AG04450 (cell line): ENCODE data around the gene MYL12A. TPM values are rescaled to one million over a fixed set of nuclear protein-coding genes. Genes with fewer than 3 reads are reported as not detected.

ENCODE experiments used
- CTCF ChIA-PET: fragments of 300-600, 350-600 bp; formaldehyde crosslinking; extraction: SDS; loops from one replicate; lab custom pipeline; 2022; ENCODE audit warnings: antibody characterized with exemption, inconsistent platforms; lab: Charles Lee
- POLR2A ChIA-PET: fragments of 350-600 bp; formaldehyde crosslinking; extraction: SDS; loops from one replicate; lab custom pipeline; 2021; ENCODE audit warnings: antibody characterized with exemption, inconsistent platforms; lab: Yijun Ruan, JAX
- DNase-seq: peaks from one replicate; pipeline ENCODE4 v3.0.0-alpha.2; 2011; ENCODE audit warnings: low read depth, low spot score
- H3K27ac ChIP-seq: one replicate; pipeline ENCODE4 v1.5.1; 2012; ENCODE audit warnings: low read depth, low read length, control low read depth
- H3K27me3 ChIP-seq: one replicate; pipeline ENCODE4 v1.6.0; 2012; ENCODE audit warnings: low read length; ENCODE audit not compliant: control insufficient read depth, insufficient read depth
- H3K4me3 ChIP-seq: 2 replicates; pipeline ENCODE4 v1.5.1; 2011; ENCODE audit warnings: mild to moderate bottlenecking, low read depth, low read length, control low read depth
- H3K9me3 ChIP-seq: 2 replicates; pipeline ENCODE4 v1.5.1; 2012; ENCODE audit warnings: low read length; ENCODE audit not compliant: control insufficient read depth, insufficient read depth
- CTCF ChIP-seq: IDR thresholded peaks from 2 replicates; pipeline ENCODE4 v1.5.1; 2011; ENCODE audit warnings: low read depth, low read length, control low read depth, inconsistent platforms
- polyA plus RNA-seq: library from polyadenylated mRNA; depleted of rRNA; stranded (reverse); fragments of >200 nt; gene quantifications from 2 replicates; pipeline ENCODE4 v1.2.3, GENCODE V29; 2011

Gene MYL12A
- polyA plus RNA-seq, 1 experiment, result 751 TPM

- CTCF ChIA-PET, result interaction anchor here (1.2 to 1.3 kb wide), 2 partner anchors 191 to 403 kb away, joined by 3 read pairs; no protein-coding TSS in a partner anchor
- Histone ChIP-seq H3K4me3 (peak overlapping the region; percentile 93), H3K9me3 (no peaks in the 10 kb centered on the region; the same call in 1 of the 2 replicates), H3K27me3 (no peaks in the 10 kb centered on the region), H3K27ac (peak overlapping the region; percentile 3)
- TF ChIP-seq CTCF, result no peak
- POLR2A ChIA-PET, result interaction anchor here (0.6 kb wide), 1 partner anchor 32 kb away, joined by 5 read pairs; no protein-coding TSS in a partner anchor
- no peak for DNase-seq
These were observed 15.6 kb downstream of the MYL12A start for GRCh38 chr18:3263132-3263700.

GRCh38 chr18:3264362-3264761 lies 16.8 kb downstream of the MYL12A start:
- ChIA-PET CTCF (interaction anchor here (0.6 to 1.6 kb wide), 2 partner anchors 85 to 330 kb away, joined by 3 to 7 read pairs; no protein-coding TSS in a partner anchor), POLR2A (no interaction called here)
- H3K4me3 ChIP-seq, result peak overlapping the region; percentile 15
- H3K9me3 ChIP-seq, result no peaks in the 10 kb centered on the region; the same call in 1 of the 2 replicates
- no peak overlapping the region for H3K27ac ChIP-seq
- no peak for TF ChIP-seq CTCF
- no peak for DNase-seq
- no peaks in the 10 kb centered on the region for H3K27me3 ChIP-seq

- TF ChIP-seq CTCF, result no peak
- ChIA-PET CTCF (interaction anchor here (2.6 kb wide), 1 partner anchor 401 kb away, joined by 6 read pairs; no protein-coding TSS in a partner anchor), POLR2A (interaction anchor here (0.6 kb wide), 1 partner anchor 342 kb away, joined by 5 read pairs; no protein-coding TSS in a partner anchor)
- DNase-seq, result no peak
- no peak overlapping the region for H3K4me3 ChIP-seq
- no peak overlapping the region for H3K27ac ChIP-seq
- H3K27me3 ChIP-seq, result no peaks in the 10 kb centered on the region
- H3K9me3 ChIP-seq, result no peaks in the 10 kb centered on the region; the same call in 1 of the 2 replicates
These were observed 18.0 kb downstream of the MYL12A start for GRCh38 chr18:3265564-3266033.

- ChIA-PET CTCF (interaction anchor here (2.6 kb wide), 1 partner anchor 400 kb away, joined by 6 read pairs; no protein-coding TSS in a partner anchor), POLR2A (no interaction called here)
- Histone ChIP-seq H3K27ac (no peak overlapping the region), H3K4me3 (no peak overlapping the region), H3K27me3 (no peaks in the 10 kb centered on the region), H3K9me3 (no peaks in the 10 kb centered on the region; the same call in 1 of the 2 replicates)
- no peak for TF ChIP-seq CTCF
- no peak for DNase-seq
These were observed 18.5 kb downstream of the MYL12A start for GRCh38 chr18:3266062-3266608.

GRCh38 chr18:3268306-3268705 lies 20.7 kb downstream of the MYL12A start:
- CTCF ChIA-PET, result no interaction called here

More at GRCh38 chr18:3268306-3268705, 20.7 kb downstream of the MYL12A start:
- no peak for TF ChIP-seq CTCF
- Histone ChIP-seq H3K9me3 (no peaks in the 10 kb centered on the region), H3K4me3 (no peak overlapping the region), H3K27ac (no peak overlapping the region), H3K27me3 (no peaks in the 10 kb centered on the region)
- POLR2A ChIA-PET, result no interaction called here
- DNase-seq, result no peak
